Measurements from ENCODE around the gene TANC1. TPM values are rescaled to one million over a fixed set of nuclear protein-coding genes. Genes with fewer than 3 reads are reported as not detected.

TANC1 gene
- total and polyA plus RNA-seq, 2 experiments from 2014 or later, result 2.8 to 9.5 TPM

DNA sequence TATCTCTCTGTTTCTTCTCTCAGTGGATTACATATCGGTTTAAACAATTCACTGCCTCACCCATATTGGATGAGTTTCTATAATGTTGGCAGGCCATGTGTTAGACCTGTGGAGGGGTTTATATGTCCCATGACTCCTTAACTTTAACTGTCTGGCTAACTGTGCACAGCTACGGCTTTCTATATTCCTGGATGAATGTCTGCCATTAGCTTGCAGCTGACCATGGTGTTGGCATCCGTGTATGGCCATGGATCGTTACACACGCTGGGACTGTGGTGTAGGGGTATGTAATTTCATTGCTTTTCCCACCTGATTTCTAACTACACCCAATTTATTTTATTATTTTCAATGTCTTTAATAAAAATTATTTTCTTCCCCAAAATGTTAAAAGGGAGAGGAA is 3.3 kb upstream of the TANC1 start:
- Histone ChIP-seq H3K27me3 (ENCODE audit: insufficient read depth) (peaks cover 36% of the 10 kb centered on the region), H2AFZ (no peak overlapping the region), H3K4me2 (no peak overlapping the region), H3K27ac (ENCODE audit: low read depth) (no peak overlapping the region), H3F3A (replicated peaks; ENCODE audit: low read depth) (no peaks in the 10 kb centered on the region; the same call in 1 of the 2 replicates), H3K4me1 (ENCODE audit: insufficient read depth) (peaks cover 6% of the 10 kb centered on the region), H3K4me3 (no peak overlapping the region), H4K20me1 (replicated peaks; ENCODE audit: insufficient read depth) (no peaks in the 10 kb centered on the region), H3K9me2 (ENCODE audit: insufficient read depth) (no peaks in the 10 kb centered on the region), H3K36me3 (ENCODE audit: insufficient read depth) (no peaks in the 10 kb centered on the region), H3K79me2 (replicated peaks; ENCODE audit: insufficient read depth) (no peaks in the 10 kb centered on the region)
- TF ChIP-seq, protein P1, sequence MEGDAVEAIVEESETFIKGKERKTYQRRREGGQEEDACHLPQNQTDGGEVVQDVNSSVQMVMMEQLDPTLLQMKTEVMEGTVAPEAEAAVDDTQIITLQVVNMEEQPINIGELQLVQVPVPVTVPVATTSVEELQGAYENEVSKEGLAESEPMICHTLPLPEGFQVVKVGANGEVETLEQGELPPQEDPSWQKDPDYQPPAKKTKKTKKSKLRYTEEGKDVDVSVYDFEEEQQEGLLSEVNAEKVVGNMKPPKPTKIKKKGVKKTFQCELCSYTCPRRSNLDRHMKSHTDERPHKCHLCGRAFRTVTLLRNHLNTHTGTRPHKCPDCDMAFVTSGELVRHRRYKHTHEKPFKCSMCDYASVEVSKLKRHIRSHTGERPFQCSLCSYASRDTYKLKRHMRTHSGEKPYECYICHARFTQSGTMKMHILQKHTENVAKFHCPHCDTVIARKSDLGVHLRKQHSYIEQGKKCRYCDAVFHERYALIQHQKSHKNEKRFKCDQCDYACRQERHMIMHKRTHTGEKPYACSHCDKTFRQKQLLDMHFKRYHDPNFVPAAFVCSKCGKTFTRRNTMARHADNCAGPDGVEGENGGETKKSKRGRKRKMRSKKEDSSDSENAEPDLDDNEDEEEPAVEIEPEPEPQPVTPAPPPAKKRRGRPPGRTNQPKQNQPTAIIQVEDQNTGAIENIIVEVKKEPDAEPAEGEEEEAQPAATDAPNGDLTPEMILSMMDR (conservative IDR thresholded peaks at IDR 0.05; ENCODE audit: low read depth in 2 of 2), result no peak
- Mint-ChIP-seq H3K27me3 (ENCODE audit: insufficient read depth, low read depth, poor library complexity) (peaks cover 22% of the 10 kb centered on the region), H3K9me3 (no peaks in the 10 kb centered on the region), H3K27ac (no peak overlapping the region), H3K36me3 (ENCODE audit: low read depth) (no peaks in the 10 kb centered on the region), H3K4me3 (no peak overlapping the region), H3K4me1 (peaks cover 13% of the 10 kb centered on the region; the same call in 2 of the 3 replicates)
- DNase-seq (ENCODE audit: low spot score), result no peak
- no peak for ATAC-seq

DNA sequence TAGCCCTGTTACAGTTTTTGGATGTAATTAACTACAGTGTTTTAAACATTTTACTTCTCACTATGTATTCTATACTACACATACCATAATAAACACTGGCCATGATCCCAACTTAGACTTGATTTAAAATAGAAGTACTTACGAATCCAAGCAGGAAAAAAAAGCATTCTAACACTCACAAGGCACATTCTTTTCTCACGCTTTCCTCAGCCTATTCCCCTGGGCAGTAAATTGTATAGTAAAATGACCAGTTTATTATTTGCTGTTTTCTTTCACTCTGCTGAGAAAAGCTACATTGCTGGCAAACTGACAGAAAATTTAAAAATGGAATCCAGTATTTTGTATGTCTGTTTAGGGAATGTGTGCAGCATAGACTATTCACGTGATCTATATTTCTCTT is 2.8 kb upstream of the TANC1 start:
- peaks cover 6% of the 10 kb centered on the region for H3K4me1 ChIP-seq (ENCODE audit: insufficient read depth)
- no peak overlapping the region for H3K27ac ChIP-seq (ENCODE audit: low read depth)
- H2AFZ ChIP-seq, result no peak overlapping the region
- H3K4me2 ChIP-seq, result no peak overlapping the region
- Mint-ChIP-seq H3K36me3 (ENCODE audit: low read depth) (no peaks in the 10 kb centered on the region), H3K27ac (no peak overlapping the region), H3K4me3 (no peak overlapping the region), H3K27me3 (ENCODE audit: insufficient read depth, low read depth, poor library complexity) (peaks cover 27% of the 10 kb centered on the region), H3K4me1 (peaks cover 18% of the 10 kb centered on the region), H3K9me3 (no peaks in the 10 kb centered on the region)
- H3F3A ChIP-seq (replicated peaks; ENCODE audit: low read depth), result no peaks in the 10 kb centered on the region; the same call in 1 of the 2 replicates
- H3K4me3 ChIP-seq, result no peak overlapping the region
- H3K79me2 ChIP-seq (replicated peaks; ENCODE audit: insufficient read depth), result peaks cover 1% of the 10 kb centered on the region; the same call in 1 of the 2 replicates
- H4K20me1 ChIP-seq (replicated peaks; ENCODE audit: insufficient read depth), result peaks cover 5% of the 10 kb centered on the region; the same call in 1 of the 2 replicates
- TF ChIP-seq EZH2phosphoT487 (IDR thresholded peaks at IDR 0.05; ENCODE audit: unreplicated experiment), result no peak
- TF ChIP-seq, protein P1 (conservative IDR thresholded peaks at IDR 0.05; ENCODE audit: low read depth in 2 of 2), result no peak
- no peak for TF ChIP-seq STAT1 (IDR thresholded peaks at IDR 0.05; ENCODE audit: unreplicated experiment)
- no peak for TF ChIP-seq EZH2 (IDR thresholded peaks at IDR 0.05; ENCODE audit: low read depth, unreplicated experiment)
- TF ChIP-seq, protein P2, sequence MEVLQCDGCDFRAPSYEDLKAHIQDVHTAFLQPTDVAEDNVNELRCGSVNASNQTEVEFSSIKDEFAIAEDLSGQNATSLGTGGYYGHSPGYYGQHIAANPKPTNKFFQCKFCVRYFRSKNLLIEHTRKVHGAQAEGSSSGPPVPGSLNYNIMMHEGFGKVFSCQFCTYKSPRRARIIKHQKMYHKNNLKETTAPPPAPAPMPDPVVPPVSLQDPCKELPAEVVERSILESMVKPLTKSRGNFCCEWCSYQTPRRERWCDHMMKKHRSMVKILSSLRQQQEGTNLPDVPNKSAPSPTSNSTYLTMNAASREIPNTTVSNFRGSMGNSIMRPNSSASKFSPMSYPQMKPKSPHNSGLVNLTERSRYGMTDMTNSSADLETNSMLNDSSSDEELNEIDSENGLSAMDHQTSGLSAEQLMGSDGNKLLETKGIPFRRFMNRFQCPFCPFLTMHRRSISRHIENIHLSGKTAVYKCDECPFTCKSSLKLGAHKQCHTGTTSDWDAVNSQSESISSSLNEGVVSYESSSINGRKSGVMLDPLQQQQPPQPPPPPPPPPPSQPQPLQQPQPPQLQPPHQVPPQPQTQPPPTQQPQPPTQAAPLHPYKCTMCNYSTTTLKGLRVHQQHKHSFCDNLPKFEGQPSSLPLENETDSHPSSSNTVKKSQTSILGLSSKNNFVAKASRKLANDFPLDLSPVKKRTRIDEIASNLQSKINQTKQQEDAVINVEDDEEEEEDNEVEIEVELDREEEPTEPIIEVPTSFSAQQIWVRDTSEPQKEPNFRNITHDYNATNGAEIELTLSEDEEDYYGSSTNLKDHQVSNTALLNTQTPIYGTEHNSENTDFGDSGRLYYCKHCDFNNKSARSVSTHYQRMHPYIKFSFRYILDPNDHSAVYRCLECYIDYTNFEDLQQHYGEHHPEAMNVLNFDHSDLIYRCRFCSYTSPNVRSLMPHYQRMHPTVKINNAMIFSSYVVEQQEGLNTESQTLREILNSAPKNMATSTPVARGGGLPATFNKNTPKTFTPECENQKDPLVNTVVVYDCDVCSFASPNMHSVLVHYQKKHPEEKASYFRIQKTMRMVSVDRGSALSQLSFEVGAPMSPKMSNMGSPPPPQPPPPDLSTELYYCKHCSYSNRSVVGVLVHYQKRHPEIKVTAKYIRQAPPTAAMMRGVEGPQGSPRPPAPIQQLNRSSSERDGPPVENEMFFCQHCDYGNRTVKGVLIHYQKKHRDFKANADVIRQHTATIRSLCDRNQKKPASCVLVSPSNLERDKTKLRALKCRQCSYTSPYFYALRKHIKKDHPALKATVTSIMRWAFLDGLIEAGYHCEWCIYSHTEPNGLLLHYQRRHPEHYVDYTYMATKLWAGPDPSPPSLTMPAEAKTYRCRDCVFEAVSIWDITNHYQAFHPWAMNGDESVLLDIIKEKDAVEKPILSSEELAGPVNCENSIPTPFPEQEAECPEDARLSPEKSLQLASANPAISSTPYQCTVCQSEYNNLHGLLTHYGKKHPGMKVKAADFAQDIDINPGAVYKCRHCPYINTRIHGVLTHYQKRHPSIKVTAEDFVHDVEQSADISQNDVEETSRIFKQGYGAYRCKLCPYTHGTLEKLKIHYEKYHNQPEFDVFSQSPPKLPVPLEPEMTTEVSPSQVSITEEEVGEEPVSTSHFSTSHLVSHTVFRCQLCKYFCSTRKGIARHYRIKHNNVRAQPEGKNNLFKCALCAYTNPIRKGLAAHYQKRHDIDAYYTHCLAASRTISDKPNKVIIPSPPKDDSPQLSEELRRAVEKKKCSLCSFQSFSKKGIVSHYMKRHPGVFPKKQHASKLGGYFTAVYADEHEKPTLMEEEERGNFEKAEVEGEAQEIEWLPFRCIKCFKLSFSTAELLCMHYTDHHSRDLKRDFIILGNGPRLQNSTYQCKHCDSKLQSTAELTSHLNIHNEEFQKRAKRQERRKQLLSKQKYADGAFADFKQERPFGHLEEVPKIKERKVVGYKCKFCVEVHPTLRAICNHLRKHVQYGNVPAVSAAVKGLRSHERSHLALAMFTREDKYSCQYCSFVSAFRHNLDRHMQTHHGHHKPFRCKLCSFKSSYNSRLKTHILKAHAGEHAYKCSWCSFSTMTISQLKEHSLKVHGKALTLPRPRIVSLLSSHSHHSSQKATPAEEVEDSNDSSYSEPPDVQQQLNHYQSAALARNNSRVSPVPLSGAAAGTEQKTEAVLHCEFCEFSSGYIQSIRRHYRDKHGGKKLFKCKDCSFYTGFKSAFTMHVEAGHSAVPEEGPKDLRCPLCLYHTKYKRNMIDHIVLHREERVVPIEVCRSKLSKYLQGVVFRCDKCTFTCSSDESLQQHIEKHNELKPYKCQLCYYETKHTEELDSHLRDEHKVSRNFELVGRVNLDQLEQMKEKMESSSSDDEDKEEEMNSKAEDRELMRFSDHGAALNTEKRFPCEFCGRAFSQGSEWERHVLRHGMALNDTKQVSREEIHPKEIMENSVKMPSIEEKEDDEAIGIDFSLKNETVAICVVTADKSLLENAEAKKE (CRISPR knock-in tag; IDR thresholded peaks at IDR 0.05), result no peak
- TF ChIP-seq, protein P3, sequence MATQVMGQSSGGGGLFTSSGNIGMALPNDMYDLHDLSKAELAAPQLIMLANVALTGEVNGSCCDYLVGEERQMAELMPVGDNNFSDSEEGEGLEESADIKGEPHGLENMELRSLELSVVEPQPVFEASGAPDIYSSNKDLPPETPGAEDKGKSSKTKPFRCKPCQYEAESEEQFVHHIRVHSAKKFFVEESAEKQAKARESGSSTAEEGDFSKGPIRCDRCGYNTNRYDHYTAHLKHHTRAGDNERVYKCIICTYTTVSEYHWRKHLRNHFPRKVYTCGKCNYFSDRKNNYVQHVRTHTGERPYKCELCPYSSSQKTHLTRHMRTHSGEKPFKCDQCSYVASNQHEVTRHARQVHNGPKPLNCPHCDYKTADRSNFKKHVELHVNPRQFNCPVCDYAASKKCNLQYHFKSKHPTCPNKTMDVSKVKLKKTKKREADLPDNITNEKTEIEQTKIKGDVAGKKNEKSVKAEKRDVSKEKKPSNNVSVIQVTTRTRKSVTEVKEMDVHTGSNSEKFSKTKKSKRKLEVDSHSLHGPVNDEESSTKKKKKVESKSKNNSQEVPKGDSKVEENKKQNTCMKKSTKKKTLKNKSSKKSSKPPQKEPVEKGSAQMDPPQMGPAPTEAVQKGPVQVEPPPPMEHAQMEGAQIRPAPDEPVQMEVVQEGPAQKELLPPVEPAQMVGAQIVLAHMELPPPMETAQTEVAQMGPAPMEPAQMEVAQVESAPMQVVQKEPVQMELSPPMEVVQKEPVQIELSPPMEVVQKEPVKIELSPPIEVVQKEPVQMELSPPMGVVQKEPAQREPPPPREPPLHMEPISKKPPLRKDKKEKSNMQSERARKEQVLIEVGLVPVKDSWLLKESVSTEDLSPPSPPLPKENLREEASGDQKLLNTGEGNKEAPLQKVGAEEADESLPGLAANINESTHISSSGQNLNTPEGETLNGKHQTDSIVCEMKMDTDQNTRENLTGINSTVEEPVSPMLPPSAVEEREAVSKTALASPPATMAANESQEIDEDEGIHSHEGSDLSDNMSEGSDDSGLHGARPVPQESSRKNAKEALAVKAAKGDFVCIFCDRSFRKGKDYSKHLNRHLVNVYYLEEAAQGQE (IDR thresholded peaks at IDR 0.05; ENCODE audit: unreplicated experiment), result no peak
- no peak for TF ChIP-seq NANOG (IDR thresholded peaks at IDR 0.05; ENCODE audit: borderline replicate concordance)
- H3K27me3 ChIP-seq (ENCODE audit: insufficient read depth), result peaks cover 42% of the 10 kb centered on the region
- no peaks in the 10 kb centered on the region for H3K9me2 ChIP-seq (ENCODE audit: insufficient read depth)
- ATAC-seq (no peak), DNase-seq (ENCODE audit: low spot score) (no peak)
- H3K36me3 ChIP-seq (ENCODE audit: insufficient read depth), result no peaks in the 10 kb centered on the region
